ENCODE measurements around the gene MEIS3.
"Not testable (repeated sequence)": the region's sequence is repeated elsewhere in the genome, so short reads cannot be mapped to it uniquely, and the experiment has no call there.

Gene MEIS3

GRCh38 chr19:47417746-47418691, 1.3 kb downstream of the MEIS3 start:
- peak overlapping the region in 5 of 7 experiments; percentile 30 to 44 (median 33) for H3K4me3 ChIP-seq
- H3K27ac ChIP-seq, result no peak overlapping the region

GRCh38 chr19:47417107-47417745, 2.1 kb downstream of the MEIS3 start:
- no peak overlapping the region for H3K4me3 ChIP-seq
- no peak overlapping the region for H3K27ac ChIP-seq

- Histone ChIP-seq H3K4me3 (no peak overlapping the region), H3K27ac (no peak overlapping the region)
Measured at GRCh38 chr19:47416643-47416985, 2.7 kb downstream of the MEIS3 start.

- Histone ChIP-seq H3K4me3 (no peak overlapping the region), H3K27ac (no peak overlapping the region)
Measured at GRCh38 chr19:47415953-47416642, 3.2 kb downstream of the MEIS3 start.

GRCh38 chr19:47414469-47414868, 4.9 kb downstream of the MEIS3 start:
- no peak overlapping the region for H3K27ac ChIP-seq
- no peak overlapping the region for H3K4me3 ChIP-seq

- Histone ChIP-seq H3K4me3 (no peak overlapping the region), H3K27ac (no peak overlapping the region)
Measured at GRCh38 chr19:47413941-47414340, 5.4 kb downstream of the MEIS3 start.

GRCh38 chr19:47411696-47412095, 7.6 kb downstream of the MEIS3 start:
- H3K27ac ChIP-seq, H3K4me3 ChIP-seq: not testable (repeated sequence)

- Histone ChIP-seq H3K27ac (no peak overlapping the region), H3K4me3 (no peak overlapping the region)
Measured at GRCh38 chr19:47411101-47411500, 8.2 kb downstream of the MEIS3 start.

GRCh38 chr19:47408156-47408938, 11.0 kb downstream of the MEIS3 start:
- H3K27ac ChIP-seq, result no peak overlapping the region

GRCh38 chr19:47407417-47407774, 11.9 kb downstream of the MEIS3 start:
- no peak overlapping the region for H3K27ac ChIP-seq
- H3K4me3 ChIP-seq, result no peak overlapping the region

More at GRCh38 chr19:47408156-47408938, 11.0 kb downstream of the MEIS3 start:
- H3K4me3 ChIP-seq, result no peak overlapping the region

- Histone ChIP-seq H3K4me3 (no peak overlapping the region), H3K27ac (no peak overlapping the region)
Measured at GRCh38 chr19:47406711-47407416, 12.5 kb downstream of the MEIS3 start.

- Histone ChIP-seq H3K27ac (no peak overlapping the region), H3K4me3 (no peak overlapping the region)
Measured at GRCh38 chr19:47405854-47406417, 13.4 kb downstream of the MEIS3 start.

GRCh38 chr19:47405197-47405550, 14.2 kb downstream of the MEIS3 start:
- Histone ChIP-seq H3K4me3 (no peak overlapping the region), H3K27ac (no peak overlapping the region)

GRCh38 chr19:47404334-47405196, 14.8 kb downstream of the MEIS3 start:
- Histone ChIP-seq H3K27ac (no peak overlapping the region), H3K4me3 (no peak overlapping the region)

- no peak overlapping the region for H3K27ac ChIP-seq
- no peak overlapping the region for H3K4me3 ChIP-seq
Measured at GRCh38 chr19:47402504-47402903, 16.8 kb downstream of the MEIS3 start.

- H3K4me3 ChIP-seq, result no peak overlapping the region
- no peak overlapping the region for H3K27ac ChIP-seq
Measured at GRCh38 chr19:47398707-47399597, 20.4 kb downstream of the MEIS3 start.

Data from skin epidermis (tissue), 12 donors.